Measurements from ENCODE around the gene PROZ. TPM values are rescaled to one million over a fixed set of nuclear protein-coding genes. Genes with fewer than 3 reads are reported as not detected.

PROZ gene
- total RNA-seq, 1 donor: not detected

DNA sequence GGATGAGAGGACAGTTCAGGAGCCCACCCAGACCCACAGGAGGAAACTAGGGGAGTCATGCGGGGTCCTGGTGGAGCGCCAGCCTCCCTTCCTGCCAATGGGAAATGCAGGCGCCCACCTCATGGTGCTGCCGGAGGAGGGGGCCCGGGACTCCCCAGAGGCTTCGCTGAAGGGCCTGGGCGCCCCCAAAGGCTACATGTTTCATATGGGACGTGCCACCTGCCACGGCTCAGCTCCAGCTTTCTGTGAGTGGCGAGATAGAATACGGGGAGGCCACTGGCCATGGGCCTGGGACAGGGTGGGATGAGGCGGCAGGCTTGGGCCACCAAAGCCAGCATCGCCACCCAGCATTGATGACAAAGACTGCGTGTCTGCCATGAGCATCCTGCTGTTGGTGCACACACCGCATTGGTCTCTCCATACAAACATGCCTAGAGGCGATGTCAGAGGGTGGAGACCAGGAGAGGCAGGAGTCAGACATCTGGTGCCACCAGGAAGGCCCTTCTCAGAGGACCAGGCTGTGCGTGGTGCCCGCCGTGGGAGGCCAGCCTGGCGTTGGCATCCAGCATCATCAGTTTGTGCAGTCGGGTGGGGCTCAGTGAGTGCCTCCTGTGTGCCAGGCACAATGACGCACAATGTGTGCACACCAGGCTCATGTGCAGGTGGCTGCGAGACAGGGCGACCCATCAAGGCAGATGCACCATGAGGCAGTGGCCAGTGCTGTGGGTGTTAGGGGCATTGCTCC, 37.1 kb upstream of the PROZ start:
- no peaks in the 10 kb centered on the region for H4K20me1 ChIP-seq (ENCODE audit: insufficient read depth, low read length)
- no peak for TF ChIP-seq CTCF (IDR thresholded peaks at IDR 0.05; ENCODE audit: extremely low read depth, low read depth, low read length)
- no peak overlapping the region for H3K4me2 ChIP-seq (ENCODE audit: insufficient read depth, low read length)
- DNase-seq (ENCODE audit: insufficient read length, low spot score, missing footprints): peak; percentile 73
- no peaks in the 10 kb centered on the region for H3K79me2 ChIP-seq (ENCODE audit: insufficient read depth, low read length)
- H3K4me1 ChIP-seq (ENCODE audit: insufficient read depth, low read length): no peaks in the 10 kb centered on the region
- no peaks in the 10 kb centered on the region for H3K9me3 ChIP-seq (ENCODE audit: low read depth, low read length)
- no peak overlapping the region for H3K4me3 ChIP-seq (ENCODE audit: insufficient read depth, low read length)
- no peaks in the 10 kb centered on the region for H3K27me3 ChIP-seq (ENCODE audit: insufficient read depth, low read length)
- H3K36me3 ChIP-seq (ENCODE audit: insufficient read depth, low read length): no peaks in the 10 kb centered on the region
- H3K27ac ChIP-seq (ENCODE audit: low read depth, low read length): no peak overlapping the region
- no peak overlapping the region for H2AFZ ChIP-seq (ENCODE audit: low read length)

- Histone ChIP-seq H3K27ac (ENCODE audit: low read depth, low read length) (no peak overlapping the region), H2AFZ (ENCODE audit: low read length) (no peak overlapping the region), H3K27me3 (ENCODE audit: insufficient read depth, low read length) (no peaks in the 10 kb centered on the region), H4K20me1 (ENCODE audit: insufficient read depth, low read length) (no peaks in the 10 kb centered on the region), H3K4me1 (ENCODE audit: insufficient read depth, low read length) (no peaks in the 10 kb centered on the region), H3K9me3 (ENCODE audit: low read depth, low read length) (no peaks in the 10 kb centered on the region), H3K36me3 (ENCODE audit: insufficient read depth, low read length) (no peaks in the 10 kb centered on the region), H3K79me2 (ENCODE audit: insufficient read depth, low read length) (no peaks in the 10 kb centered on the region), H3K4me2 (ENCODE audit: insufficient read depth, low read length) (no peak overlapping the region), H3K4me3 (ENCODE audit: insufficient read depth, low read length) (no peak overlapping the region)
- no peak for TF ChIP-seq CTCF (IDR thresholded peaks at IDR 0.05; ENCODE audit: extremely low read depth, low read depth, low read length)
- DNase-seq (ENCODE audit: insufficient read length, low spot score, missing footprints): peak; percentile 46
Measured at GRCh38 chr13:113121928-113122471, 36.4 kb upstream of the PROZ start.

GRCh38 chr13:113122550-113123225, 35.8 kb upstream of the PROZ start, which contains the start of gene F10:
TSS of gene F10 (plus strand) at chr13:113122799. CDS start at chr13:113122856, 57 bp downstream.
- H3K79me2 ChIP-seq (ENCODE audit: insufficient read depth, low read length): no peaks in the 10 kb centered on the region
- no peak within 1 kb of the TSS for H3K4me3 ChIP-seq (ENCODE audit: insufficient read depth, low read length)
- no peaks in the 10 kb centered on the region for H3K36me3 ChIP-seq (ENCODE audit: insufficient read depth, low read length)
- H3K4me1 ChIP-seq (ENCODE audit: insufficient read depth, low read length): no peaks in the 10 kb centered on the region
- DNase-seq (ENCODE audit: insufficient read length, low spot score, missing footprints): peak; percentile 82
- H2AFZ ChIP-seq (ENCODE audit: low read length): no peak within 1 kb of the TSS
- H3K27me3 ChIP-seq (ENCODE audit: insufficient read depth, low read length): peaks cover 1% of the 10 kb centered on the region
- TF ChIP-seq CTCF (IDR thresholded peaks at IDR 0.05; ENCODE audit: extremely low read depth, low read depth, low read length): no peak
- H3K4me2 ChIP-seq (ENCODE audit: insufficient read depth, low read length): no peak within 1 kb of the TSS
- H3K9me3 ChIP-seq (ENCODE audit: low read depth, low read length): no peaks in the 10 kb centered on the region
- H3K27ac ChIP-seq (ENCODE audit: low read depth, low read length): no peak within 1 kb of the TSS
- H4K20me1 ChIP-seq (ENCODE audit: insufficient read depth, low read length): no peaks in the 10 kb centered on the region

Measured in osteoblast (primary cell).